Left renal pelvis (tissue), 4 donors: ENCODE data around the gene PTPRG. TPM values are rescaled to one million over a fixed set of nuclear protein-coding genes. Genes with fewer than 3 reads are reported as not detected.

ENCODE experiments used
- DNase-seq, 4 donors: peaks; one replicate each; pipeline ENCODE4 v3.0.0-alpha.2; 2013; ENCODE audit warnings: low read depth in 4 of 4, low spot score in 3 of 4
- polyA plus RNA-seq, 4 donors: library from polyadenylated mRNA; unstranded; fragments of 120-200 nt; gene quantifications; one replicate each; pipeline ENCODE4 v1.2.1, GENCODE V29; 2013; ENCODE audit not compliant: insufficient read length in 4 of 4

The PTPRG gene
- polyA plus RNA-seq, 4 donors = 42.4 to 90.2 (median 79.5) TPM

DNA sequence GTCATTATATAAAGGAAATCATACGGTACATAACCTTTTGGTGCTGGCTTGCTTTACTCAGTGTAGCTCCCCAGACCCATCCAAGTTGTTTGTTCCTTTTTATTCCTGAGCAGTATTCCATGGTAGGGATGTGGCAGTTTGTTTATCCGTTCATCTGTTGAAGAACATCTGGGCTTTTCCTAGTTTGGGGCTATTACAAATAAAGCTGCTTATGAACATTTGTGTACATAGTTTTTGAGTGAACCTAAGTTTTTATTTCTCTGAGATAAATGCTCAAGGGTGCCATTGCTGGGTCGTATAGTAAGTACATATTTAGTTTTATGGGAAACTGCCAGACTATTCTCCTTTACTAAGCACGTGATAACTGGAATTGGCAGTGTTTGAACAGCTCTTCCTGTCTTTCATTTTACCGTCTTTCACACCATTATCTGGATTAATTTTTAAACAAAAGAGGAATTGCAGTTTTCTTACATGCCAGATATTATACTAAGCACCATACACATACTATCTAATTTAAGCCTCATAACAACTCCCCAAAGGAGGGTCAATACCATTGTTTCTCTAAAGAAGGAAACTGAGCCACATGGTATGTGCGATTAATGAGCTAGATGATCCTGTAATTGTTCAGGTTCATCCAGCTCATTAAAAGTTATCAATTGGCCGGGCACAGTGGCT lies 85.6 kb downstream of the PTPRG start:
- DNase-seq = no peak

DNA sequence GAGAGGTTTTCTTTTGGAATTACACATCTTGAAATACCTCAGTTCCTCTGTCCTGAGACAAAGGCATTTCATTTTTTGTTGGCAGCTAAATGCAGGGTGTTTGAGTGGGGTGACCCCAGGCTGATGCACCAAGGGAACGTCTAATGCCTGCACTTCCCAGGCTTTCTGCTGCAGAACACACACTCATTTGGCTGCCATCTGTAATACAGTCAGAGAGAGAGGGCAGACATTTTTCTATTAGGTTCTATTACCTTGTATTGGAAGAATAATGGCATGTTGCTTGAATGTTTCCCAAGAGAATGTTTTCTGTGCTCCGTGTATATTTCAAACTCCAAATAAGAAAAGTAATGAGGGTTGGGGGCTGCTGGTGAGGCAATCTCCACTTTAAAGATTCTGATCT lies 87.1 kb downstream of the PTPRG start:
- DNase-seq = no peak

DNA sequence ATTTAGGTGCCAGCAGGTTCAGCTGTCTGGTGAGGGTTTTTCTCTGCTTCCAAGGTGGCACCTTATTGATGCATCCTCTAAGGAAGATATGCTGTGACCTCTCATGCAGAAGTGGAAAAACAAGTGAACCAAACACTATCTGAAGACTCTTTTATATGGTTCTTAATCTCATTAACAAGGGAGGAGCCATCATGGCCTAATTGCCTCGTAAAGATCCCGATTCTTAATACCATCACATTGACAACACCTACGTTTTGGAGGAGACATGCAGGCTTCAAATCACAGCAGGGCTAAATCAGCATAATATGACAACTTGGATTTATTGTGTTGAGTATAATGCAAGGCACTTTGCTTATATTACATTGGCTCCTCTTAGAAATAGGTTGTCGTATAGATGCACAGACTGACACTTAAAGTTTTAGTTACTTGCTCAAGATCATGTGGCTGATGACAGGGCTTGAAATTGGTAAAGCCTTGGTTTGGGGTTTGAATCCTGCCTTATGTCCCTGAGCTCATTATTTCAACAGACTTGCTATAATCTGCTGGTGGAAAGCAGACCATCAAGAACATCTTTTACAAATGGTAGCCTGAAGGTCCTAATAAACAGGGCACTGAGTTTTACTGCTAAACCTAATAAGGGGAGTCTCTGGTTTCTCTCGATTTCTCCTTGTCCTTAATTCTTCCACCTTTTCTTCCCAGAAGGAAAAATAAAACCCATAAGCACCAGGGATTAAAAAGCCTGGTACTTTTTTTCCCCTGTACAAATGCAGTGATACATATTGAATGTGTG lies 88.2 kb downstream of the PTPRG start:
- no peak for DNase-seq

DNA sequence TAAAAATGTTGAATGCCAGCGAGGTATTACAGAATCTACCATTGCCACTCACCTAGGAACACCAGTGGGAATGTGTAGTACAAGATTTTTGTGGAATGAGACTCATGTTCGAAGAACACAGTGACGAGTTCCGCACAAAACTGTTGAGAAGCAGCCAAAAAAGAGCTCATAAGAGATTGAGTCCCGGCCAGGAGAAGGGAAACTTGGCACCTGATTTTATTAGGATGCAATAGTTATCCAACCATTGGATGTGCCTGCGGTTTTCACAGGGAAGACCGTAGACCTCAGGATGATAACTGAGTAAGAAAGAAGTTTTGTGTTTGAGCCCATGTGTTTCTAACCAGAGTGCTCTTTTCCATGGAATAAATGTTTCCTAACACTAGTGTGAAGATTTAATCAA lies 88.9 kb downstream of the PTPRG start:
- no peak for DNase-seq

DNA sequence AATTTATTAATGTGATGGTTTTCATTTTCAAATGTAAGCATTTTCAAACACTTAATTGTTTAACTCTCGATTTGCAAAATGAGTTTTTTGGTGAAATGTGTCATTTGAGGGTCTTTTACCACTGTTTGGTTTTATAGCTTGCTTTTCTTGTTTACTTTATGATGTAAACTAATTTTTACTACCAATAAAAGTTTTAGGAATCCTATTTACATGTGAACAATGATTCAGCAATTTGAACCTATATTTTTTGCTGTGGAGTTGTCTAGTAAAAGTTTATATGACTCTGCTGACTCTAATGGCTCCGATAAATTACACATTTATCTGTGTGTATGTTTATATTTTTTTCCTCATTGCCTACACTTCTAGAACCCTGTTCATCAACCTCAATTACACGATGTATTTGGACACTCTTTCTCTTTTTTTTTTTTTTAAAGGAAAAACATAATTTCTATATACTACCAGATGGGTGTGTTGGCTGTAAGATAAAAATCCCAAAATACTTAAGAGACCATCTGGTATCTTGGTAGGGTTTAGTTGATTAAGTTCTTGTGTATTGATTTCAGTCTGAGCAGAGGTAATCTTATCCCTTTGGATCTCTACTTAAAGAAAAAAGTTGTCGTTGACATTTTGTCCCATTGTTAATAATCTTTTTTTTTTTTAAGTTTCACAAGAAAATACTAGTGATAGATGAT lies 89.5 kb downstream of the PTPRG start:
- no peak for DNase-seq

DNA sequence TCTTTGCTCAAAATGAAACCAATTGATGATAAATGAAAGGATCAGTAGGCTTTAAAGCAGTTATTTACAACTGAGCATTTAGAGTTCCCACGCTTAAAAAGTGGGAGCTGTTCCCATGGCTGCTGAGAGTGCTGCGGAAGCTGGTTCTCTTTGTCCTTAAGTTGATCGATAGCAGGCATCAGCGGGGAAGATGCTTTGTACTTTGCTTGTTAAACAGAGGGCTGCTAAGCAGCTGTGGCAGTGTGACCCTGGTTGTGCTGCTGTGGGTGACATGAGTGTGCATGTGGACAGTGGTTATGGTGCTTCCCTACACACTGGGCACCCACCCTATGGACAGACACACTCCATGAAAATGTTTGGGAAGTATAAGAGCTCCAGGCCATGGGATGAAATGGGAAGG lies 96.3 kb downstream of the PTPRG start:
- DNase-seq = no peak

DNA sequence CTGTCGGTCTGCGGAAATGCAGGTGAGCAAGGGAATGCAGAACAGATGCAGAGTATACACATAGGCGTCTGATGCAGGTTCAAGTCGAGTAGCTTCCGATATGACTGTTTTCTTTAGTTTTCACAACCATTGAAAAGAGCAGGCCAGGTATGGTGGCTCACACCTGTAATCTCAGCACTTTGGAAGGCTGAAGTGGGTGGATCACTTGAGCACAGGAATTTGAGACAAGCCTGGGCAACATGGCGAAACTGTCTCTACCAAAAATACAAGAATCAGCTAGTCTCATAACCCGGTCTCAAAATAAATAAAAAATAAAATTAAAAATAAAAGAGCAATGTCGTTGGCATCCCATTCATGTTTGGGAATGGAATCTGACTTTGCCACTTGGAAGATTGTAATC lies 101.5 kb downstream of the PTPRG start:
- no peak for DNase-seq

DNA sequence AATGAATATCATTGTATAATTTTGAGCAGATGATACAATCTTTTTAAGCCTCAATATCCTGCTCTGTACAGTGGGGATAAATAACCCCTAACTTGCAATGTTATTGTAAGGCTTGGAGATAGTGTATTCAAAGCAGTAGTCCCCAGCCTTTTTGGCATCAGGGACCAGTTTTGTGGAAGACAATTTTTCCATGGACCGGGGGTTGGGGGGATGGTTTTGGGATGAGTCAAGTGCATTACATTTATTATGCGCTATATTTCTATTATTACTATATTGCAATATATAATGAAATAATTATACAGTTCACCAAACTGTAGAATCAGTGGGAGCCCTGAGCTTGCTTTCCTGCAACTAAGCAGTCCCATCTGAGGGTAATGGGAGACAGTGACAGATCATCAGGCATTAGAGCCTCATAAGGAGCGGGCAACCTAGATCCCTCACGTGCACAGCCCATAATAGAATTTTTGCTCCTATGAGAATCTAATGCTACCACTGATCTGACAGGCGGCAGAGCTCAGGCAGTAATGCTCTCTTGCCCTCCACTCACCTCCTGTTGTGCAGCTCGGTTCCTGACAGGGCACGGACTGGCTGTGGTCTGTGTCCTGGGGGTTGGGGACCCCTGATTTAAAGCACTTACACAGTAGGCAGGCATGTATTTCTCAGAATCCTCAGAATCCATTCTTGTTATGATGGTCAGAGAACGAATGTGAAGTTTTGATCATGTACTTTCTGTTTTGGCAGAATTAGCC lies 102.2 kb downstream of the PTPRG start:
- no peak for DNase-seq

DNA sequence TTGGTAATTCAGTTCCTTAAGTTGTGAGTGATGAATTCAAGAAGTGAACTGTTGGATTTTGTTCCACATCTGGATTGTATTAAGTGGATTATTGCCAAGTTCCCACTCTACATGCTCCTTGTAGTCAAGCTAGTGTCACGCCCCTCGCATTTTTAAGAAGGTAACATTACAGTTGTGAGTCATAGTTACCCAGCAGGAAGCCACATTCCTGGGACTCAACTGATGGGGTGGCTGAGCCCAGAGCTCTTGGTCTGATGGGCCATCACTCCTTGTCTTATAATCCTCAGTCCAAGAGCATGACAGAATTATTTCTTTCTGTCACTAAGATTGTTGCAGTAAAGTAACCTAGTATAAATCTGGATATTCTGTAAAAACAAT lies 102.7 kb downstream of the PTPRG start:
- no peak for DNase-seq

DNA sequence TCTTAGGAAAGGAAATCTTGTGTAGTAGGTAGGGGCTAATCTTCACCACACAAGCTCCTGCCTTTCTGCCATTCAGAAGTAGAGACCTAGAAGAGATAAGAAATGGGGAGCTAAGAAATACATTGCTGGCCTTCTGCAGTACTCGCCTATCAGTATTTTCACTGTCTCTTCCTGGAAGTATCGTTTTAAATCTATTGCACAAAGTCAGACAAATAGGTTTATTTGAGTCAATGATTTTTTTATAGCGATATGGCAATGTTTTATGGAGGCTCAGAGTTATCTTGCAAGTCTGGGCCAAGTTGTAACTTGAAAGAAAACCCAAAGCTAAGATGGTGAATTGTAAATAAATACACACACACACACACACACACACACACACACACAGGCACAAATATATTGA lies 103.8 kb downstream of the PTPRG start:
- no peak for DNase-seq

DNA sequence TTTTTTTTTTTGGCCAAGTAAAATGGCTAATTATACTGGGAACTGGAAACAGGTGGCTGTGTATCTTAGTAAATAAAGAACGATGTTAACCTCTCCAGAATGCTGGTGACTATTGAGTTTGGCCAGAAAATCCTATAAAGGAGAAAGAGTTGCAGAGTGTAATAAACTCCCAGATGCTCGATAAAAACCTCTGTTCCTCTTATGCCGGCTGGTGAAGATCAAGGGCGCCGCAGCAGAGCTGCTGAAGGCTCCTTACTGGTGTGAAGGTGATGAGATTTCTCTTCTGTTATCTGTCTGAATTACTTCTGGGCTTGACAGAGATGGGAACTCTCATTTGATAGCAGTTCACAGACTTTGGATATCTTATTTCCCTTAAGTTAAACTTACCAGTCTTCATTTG lies 104.6 kb downstream of the PTPRG start:
- DNase-seq = no peak

DNA sequence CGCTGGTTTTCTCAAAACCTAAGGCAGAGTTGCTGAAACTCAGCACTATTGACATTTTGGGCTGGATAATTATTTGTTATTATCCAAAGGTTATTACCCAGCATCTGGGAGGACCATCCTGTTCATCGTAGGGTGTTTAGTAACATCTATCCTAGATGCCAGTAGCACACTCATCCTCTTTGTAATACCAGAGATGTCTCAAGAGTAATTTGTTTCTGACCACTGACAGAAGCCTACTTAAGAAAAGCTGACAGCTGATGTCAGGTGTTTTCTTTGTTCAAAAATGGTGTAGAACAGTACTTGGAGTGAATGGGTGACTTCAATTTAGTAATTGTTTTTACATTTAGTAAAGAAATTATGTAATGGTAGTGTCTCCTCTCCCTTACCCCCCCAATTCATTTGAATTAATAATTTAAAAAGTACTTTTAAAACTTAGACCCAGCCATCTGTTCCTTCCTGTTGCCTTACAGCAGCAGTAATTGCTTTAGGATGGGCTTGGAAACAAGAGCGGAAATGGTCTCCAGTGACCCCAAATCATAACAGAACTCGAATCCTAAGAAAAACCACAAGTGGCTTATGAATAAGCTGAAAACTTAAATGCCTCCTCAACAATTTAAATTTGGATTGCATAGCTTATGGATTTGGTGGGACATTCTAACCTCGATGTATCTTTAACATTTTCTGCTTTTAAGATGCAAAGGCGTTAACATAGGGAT lies 105.4 kb downstream of the PTPRG start:
- no peak for DNase-seq

DNA sequence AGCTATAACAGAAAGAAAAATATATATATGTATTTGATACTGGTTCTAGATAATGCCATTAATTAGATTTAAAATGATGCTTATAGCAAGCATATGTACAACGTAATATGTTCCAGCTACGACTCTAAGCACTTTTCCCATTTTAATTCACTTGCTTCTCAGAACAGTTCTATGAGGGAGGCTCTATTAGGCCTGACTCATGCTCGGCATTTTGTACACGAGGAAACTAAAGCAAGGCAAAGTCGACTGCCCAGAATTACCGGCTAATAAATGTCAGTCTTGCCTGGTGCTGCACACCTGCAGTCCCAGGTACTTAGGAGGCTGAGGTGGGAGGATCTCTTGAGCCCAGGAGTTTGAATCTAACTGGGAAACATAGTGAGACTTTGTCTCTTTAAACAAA lies 106.0 kb downstream of the PTPRG start:
- no peak for DNase-seq

DNA sequence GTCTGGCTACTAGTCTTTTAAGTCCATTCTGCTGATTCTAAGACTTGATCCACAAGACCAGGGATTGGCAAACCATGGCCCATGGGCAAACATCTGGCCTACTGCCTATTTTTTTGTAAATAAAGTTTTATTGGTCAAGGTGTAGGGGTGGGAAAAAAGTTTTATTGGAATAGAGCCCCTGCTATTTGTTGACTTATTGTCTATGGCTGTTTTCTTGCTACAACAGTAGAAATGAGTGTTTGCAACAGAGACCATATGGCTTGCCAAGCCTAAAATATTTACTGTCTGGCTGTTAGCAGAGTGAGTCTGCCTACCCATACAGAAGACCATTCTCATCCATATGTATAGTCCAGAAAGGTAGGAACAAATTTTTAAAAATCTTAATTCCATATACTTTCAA lies 106.4 kb downstream of the PTPRG start:
- no peak for DNase-seq

DNA sequence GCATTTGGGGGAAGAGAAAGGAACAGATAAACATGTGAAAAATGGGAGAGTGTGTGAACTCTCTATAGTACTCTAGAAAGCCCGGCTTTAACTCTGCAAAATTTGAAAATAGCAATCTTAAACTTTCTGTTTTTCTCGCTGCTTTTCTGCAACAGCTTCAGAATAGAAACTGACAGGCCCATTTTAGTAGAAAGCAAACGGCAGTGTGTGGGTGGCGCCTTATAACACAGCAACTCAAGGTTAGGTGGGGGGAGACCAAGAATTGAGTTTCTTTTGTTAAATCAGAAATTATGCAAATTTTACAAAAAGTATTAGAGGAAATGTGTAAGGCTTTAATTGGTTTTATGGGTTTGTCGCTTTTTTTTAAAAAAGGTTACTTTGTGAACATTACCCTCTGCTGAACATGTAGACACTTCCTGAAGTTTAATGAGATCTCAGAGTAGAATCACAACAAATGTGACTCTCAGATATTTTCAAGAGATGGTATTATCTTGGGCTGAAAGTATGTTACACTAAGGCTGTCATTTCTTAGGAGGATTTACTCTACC lies 107.0 kb downstream of the PTPRG start:
- no peak for DNase-seq

DNA sequence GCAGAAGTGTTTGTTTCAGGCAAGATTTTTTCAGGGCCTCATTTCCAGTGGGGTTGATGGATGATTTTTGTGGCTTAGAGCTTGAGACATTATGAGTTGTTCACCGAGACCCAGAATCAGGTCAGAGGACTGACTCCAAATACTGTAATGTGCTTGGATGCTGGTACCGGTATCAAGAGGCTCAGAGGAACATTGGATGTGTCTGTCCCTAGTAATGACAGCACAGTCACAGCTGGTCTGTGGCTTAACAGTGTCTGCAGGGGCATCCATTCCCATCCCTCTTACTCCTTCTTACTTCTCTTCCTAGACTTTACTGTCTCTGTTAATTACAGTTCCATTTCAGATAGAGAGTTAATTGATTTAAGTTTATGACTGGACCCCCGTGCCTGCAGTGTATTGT lies 107.8 kb downstream of the PTPRG start:
- no peak for DNase-seq

DNA sequence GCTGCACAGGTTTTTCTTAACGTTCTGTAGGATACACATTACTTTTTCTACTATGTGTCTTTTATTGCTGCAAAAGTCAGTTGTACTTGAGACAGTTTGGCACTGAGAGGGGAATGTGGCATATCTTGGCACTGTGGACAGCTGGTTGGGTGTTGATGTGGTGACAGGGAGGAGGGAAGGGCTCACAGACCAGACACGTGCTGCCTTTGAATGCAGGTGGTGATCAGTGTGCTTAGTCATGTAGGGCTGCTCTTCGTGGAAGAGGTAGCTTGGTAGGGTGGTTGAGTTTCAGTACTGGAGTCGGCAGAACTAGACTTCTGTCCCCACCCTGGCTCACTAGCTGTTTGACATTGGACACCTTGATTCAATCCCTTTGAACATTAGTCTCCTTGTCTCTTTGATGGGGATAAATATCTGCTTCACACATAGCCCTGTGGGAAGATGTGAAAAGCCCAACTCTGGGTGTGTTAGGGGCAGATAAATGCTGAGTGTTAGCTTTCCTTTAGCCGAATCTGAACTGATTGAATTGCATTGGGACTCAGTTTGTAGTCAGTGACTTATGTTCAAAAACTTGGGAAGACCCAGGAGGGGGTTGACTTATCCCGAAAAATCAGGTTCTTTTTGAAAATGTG lies 108.4 kb downstream of the PTPRG start:
- no peak for DNase-seq

DNA sequence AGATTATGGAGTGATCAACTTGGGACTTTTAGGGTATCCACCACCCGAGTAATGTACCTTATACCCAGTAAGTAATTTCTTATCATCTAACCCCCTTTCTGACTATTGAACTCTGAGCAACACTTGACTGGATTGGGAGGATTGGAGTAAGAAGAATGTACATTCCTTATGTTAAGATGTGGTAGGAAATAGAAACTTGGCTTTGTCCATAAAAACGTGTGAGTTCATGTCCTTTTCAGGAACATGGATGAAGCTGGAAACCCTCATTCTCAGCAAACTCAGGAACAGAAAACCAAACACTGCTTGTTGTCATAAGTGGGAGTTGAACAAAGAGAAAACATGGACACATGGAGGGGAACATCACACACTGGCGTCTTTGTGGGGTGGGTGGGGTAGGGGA lies 112.3 kb downstream of the PTPRG start:
- DNase-seq = no peak

DNA sequence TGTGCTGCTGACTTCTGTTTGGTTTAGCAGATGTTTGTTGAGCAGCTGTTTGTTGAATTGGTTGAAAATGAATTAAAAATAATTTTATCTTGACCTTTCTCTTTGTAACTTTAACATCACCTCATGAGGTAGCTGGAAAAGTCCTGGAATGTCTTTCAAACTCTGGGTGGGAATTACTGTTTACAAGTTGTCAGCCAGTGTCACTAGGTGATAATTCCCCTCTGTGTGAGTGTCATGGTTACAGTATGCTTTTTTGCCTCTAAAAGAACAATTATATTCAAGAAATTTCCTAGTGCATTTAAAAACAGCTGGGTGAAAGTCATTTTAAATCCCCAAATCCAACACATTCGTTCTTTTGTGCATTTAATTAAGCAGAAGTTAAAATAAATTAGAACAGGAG lies 113.2 kb downstream of the PTPRG start:
- DNase-seq = no peak

DNA sequence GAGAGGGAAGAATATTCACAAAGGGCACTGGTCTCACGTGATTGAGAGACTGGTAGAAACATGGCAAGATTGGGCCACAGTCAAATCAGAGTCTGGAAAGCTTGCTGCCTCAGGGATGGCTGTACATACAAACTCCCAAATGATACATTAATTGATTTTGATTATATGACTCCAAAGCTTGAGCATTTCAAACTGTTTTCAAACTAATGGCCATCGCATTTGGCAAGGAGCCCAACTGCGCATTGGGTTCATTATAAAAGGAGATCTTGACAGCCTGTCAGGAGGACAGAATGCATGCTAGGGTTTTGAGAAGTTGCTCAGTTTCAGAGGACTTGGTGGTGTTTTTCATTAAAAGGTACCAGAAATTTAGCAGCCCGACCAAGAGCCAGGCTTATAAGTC lies 117.7 kb downstream of the PTPRG start:
- DNase-seq = no peak
